ENCODE results near the gene RPL19.

- TF ChIP-seq CTCF (IDR thresholded peaks at IDR 0.05) (no peak), POLR2A (IDR thresholded peaks at IDR 0.05) (no peak)
Measured at GRCh38 chr17:39167476-39167875, 32.6 kb upstream of the RPL19 start.

Measured in lower leg skin (tissue), 3 donors.